GM13976 (cell line): ENCODE measurements around the gene CRLF1.

ENCODE experiments used
- DNase-seq: peaks from one replicate; pipeline ENCODE4 v3.0.0; 2012; ENCODE audit warnings: low spot score
- in situ Hi-C: fragments of 300-500 bp; cut with MboI; formaldehyde crosslinking; loops from one replicate; pipeline ENCODE4 v1.12.0; 2022; ENCODE audit warnings: low sequenced_read_pairs, mixed read lengths, inconsistent platforms; ENCODE audit not compliant: unreplicated experiment
- TF ChIP-seq, protein P1 (sequence below): IDR thresholded peaks from 2 replicates; pipeline ENCODE4 v1.5.1; 2012; ENCODE audit warnings: borderline replicate concordance, mild to moderate bottlenecking; ENCODE audit not compliant: insufficient read depth; ENCODE audit errors: extremely low read depth, missing control alignments, control extremely low read depth

The CRLF1 gene

DNA sequence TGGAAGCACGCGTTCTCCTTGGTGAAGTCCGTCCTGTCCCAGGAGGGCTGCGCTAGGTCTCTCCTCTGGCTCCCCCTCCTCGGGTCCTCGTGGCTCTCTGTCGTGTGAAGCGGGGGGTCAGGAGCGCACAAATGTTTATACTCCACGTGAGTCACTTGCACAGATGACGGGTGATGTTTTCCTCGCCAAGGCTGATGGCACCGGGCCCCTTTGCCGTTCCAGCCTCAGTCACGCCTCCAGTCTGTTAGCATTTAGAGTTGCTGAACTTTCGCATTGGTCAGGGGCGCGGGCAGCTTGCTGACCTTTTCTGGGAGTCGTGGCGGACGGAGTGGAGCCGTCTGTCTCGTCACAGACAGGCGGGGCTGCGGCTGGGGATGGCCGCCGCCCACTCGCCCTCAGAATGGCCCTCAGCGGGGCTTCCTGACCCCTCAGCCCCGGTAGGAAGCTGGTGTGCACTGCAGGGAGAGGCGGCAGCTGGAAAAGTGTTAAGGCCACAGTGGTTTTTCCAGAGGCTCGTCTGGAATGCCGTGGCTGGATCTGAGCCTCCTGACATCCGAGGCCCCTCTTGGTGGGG is 44.0 kb upstream of the CRLF1 start:
- TF ChIP-seq, protein P1, sequence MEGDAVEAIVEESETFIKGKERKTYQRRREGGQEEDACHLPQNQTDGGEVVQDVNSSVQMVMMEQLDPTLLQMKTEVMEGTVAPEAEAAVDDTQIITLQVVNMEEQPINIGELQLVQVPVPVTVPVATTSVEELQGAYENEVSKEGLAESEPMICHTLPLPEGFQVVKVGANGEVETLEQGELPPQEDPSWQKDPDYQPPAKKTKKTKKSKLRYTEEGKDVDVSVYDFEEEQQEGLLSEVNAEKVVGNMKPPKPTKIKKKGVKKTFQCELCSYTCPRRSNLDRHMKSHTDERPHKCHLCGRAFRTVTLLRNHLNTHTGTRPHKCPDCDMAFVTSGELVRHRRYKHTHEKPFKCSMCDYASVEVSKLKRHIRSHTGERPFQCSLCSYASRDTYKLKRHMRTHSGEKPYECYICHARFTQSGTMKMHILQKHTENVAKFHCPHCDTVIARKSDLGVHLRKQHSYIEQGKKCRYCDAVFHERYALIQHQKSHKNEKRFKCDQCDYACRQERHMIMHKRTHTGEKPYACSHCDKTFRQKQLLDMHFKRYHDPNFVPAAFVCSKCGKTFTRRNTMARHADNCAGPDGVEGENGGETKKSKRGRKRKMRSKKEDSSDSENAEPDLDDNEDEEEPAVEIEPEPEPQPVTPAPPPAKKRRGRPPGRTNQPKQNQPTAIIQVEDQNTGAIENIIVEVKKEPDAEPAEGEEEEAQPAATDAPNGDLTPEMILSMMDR = no peak
- in situ Hi-C loops = no loop called here
- DNase-seq = no peak

DNA sequence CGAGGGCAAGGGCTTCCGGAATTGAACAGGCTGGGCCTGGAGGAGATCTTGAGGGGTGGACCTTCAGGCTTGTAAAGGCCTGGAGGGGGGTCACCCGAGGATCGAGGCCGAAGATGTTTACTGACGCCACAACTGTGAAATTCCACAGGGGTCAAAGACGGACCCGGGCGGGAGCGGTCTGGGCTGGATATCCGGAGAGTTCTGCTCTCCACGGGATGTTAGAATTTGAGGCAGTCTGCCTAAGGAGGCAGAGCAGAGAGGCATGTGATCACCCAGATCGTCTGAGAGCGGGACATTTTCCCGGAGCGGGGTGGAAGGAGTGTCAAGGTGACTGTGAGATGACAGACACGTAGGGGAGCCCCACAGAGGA is 43.4 kb upstream of the CRLF1 start:
- in situ Hi-C loops = no loop called here
- TF ChIP-seq, protein P1 = no peak
- no peak for DNase-seq

DNA sequence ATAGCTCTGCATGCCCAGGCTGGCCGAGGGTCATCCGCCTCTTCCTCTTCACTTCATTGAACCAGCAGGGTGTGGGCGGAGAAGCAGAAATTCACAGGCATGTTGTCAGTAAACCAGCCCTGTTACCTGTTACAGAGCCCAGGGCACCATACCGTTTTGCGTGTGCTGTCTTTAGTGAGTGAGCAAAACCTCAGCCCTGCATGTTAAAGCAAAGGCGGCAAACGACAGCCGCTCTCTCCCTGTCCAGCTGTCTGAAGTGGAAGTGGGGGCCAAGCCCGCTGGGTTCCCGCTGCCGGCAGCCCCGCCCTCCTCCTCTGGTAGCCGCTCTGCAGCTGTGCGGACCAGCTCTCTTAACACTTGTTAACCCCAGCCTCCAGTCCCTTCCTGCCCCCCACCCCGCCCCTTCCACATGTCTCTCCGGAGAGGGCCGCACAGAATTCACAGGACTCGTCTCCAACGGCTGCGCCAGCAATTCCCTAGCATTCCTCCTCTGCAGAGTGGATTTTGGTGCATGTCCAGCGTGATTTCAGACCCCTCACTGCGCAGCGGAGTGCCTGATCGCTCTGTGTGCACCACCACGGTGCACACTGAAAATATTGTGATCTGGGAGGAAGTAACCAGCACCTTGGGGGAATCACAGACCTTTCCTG is 42.9 kb upstream of the CRLF1 start:
- TF ChIP-seq, protein P1 = no peak
- DNase-seq = no peak
- in situ Hi-C loops = no loop called here

DNA sequence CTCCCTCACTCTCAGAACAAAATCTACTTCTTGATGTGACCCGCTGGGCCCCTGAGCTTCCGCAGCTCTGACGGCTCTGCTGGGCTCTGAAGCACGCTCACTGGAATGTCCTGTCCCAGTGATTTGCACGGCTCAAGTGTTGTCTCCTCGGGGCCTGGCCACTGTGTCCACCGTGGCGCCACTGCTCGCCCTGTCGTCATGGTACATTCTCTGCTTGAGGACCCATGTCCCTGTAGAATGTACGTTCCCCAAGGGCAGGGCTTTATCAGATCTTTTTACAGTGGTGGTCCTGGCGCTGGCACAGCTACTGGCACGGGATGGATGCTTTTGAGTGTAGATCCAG is 42.3 kb upstream of the CRLF1 start:
- no peak for DNase-seq
- TF ChIP-seq, protein P1 = no peak
- in situ Hi-C loops = no loop called here

DNA sequence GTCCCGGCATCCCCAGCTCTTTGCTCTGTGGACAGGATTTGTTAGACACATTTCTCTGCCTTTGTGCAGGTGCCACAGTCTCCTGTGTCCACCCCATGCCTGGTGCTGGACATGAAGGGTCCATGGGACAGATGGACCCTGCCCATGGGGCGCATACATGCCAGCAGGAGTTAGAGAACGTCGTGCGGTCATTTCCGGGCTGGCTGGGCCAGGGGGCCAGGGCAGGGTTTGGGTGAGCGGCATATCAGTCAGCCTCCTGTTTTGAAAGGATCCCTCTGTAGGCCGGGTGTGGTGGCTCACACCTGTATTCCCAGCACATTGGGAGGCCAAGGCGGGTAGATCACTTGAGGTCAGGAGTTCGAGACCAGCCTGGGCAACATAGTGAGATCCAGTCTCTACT is 41.2 kb upstream of the CRLF1 start:
- no peak for DNase-seq
- in situ Hi-C loops = no loop called here
- TF ChIP-seq, protein P1 = no peak

DNA sequence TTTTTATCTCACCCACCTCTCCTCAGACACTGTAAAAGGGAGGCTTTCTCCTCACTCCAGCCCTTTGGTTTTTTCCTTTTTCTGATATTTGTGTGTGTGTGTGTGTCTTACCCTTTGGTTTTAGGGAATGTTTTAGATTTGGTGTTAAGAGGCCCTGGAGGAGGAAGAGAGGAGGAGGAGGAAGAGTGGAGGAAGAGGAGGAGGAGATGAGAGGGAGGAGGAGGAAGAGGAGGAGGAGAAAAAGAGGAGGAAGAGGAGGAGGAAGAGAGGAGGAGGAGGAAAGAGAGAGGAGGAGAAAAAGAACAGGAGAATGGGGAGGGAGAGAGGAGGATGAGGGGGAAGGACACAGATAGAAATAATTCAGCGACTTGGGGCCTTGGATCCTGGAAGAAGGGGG is 40.8 kb upstream of the CRLF1 start:
- no peak for DNase-seq
- in situ Hi-C loops = no loop called here
- TF ChIP-seq, protein P1 = no peak
